NCI-H82 treated with DMSO at 0.1 percent for 48 hours (cell line): ENCODE measurements around the gene TINCR.
"Not testable (repeated sequence)": the region's sequence is repeated elsewhere in the genome, so short reads cannot be mapped to it uniquely, and the experiment has no call there.

Experiments
- DNase-seq: peaks from one replicate; lab custom pipeline; 2025; ENCODE audit not compliant: unreplicated experiment; lab: John Stamatoyannopoulos, UW

Gene TINCR

GRCh38 chr19:5567360-5567969, at the start of gene TINCR:
TINCR (minus strand) TSS chr19:5567953.
- no peak for DNase-seq

GRCh38 chr19:5617080-5617479, 49.3 kb upstream of the TINCR start:
- DNase-seq: no peak

- DNase-seq: no peak
Observed at GRCh38 chr19:5615756-5616327, 48.1 kb upstream of the TINCR start.

- DNase-seq: no peak
Observed at GRCh38 chr19:5612891-5613865, 45.4 kb upstream of the TINCR start.

- DNase-seq: no peak
Observed at GRCh38 chr19:5609881-5610448, 42.2 kb upstream of the TINCR start.

- not testable (repeated sequence) for DNase-seq
Observed at GRCh38 chr19:5608766-5609165, 41.0 kb upstream of the TINCR start.

- DNase-seq: no peak
Observed at GRCh38 chr19:5608291-5608690, 40.5 kb upstream of the TINCR start.

GRCh38 chr19:5607318-5608275, 39.8 kb upstream of the TINCR start:
- DNase-seq: no peak

- no peak for DNase-seq
Observed at GRCh38 chr19:5605362-5605761, 37.6 kb upstream of the TINCR start.

- DNase-seq: no peak
Observed at GRCh38 chr19:5603626-5604025, 35.9 kb upstream of the TINCR start.

GRCh38 chr19:5600797-5601196, 33.0 kb upstream of the TINCR start:
- no peak for DNase-seq

- no peak for DNase-seq
Observed at GRCh38 chr19:5595745-5596144, 28.0 kb upstream of the TINCR start.

- DNase-seq: no peak
Observed at GRCh38 chr19:5595129-5595528, 27.4 kb upstream of the TINCR start.

- DNase-seq: no peak
Observed at GRCh38 chr19:5594521-5594950, 26.8 kb upstream of the TINCR start.

- DNase-seq: no peak
Observed at GRCh38 chr19:5593343-5594255, 25.8 kb upstream of the TINCR start.

GRCh38 chr19:5592531-5593342, 25.0 kb upstream of the TINCR start:
- no peak for DNase-seq

GRCh38 chr19:5591476-5591875, 23.7 kb upstream of the TINCR start:
- DNase-seq: no peak

GRCh38 chr19:5590865-5591154, 23.1 kb upstream of the TINCR start:
- DNase-seq: no peak
